ENCODE measurements around the gene KLF15. TPM values are rescaled to one million over a fixed set of nuclear protein-coding genes. Genes with fewer than 3 reads are reported as not detected.
A peak's percentile ranks its signal among the peaks of the same experiment; 100 is the strongest.

The KLF15 gene
- total and polyA plus RNA-seq, 12 donors, result 13.5 to 61.3 (median 29.2) TPM

DNA sequence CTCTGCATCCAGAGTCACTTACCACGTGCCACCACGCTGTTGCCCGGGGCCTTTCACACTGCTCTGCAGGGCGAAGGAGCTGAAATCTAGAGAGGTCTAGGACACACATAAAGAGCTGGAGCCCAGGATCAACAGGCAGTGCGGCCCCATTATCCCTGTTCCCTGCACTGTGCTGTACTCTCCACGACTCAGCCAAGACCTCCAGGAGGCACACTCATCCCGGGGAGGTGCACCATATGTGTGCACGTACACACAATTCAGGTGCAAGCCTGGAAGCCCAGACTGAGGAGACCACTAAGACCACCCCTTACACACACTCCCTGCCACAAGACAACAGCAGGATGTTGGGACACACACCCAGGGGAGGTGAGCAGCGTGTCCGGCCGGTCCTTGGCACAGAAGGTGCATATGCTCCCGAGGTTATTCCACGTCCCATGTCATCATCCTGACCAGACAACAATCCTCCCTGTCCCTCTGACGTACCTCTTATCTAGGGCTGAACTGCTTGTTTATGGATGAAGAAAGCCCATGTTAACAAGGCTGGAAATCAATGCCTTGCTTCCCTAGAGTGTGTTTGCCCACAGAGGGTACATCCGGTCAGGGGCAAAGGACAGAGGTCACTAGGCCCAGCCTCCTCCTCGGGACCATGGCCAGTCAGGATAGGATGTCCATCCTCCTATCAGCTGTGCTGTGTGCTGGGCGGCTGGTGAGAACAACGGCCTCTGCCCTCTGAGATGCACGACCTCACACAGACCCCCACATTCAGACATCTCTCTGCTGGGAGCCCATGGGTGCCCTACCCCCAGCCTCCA lies 16.1 kb downstream of the KLF15 start:
- intact Hi-C loops (cut with DNase I), result loop anchor here in 1 of 10 donors (5.0 kb wide), 1 partner anchor 49 kb away; no protein-coding TSS in a partner anchor
- H3K27me3 ChIP-seq, result no peaks in the 10 kb centered on the region
- peaks cover 0 to 41% (median 16%) of the 10 kb centered on the region in 9 donors for H3K4me1 ChIP-seq
- TF ChIP-seq, protein P1, sequence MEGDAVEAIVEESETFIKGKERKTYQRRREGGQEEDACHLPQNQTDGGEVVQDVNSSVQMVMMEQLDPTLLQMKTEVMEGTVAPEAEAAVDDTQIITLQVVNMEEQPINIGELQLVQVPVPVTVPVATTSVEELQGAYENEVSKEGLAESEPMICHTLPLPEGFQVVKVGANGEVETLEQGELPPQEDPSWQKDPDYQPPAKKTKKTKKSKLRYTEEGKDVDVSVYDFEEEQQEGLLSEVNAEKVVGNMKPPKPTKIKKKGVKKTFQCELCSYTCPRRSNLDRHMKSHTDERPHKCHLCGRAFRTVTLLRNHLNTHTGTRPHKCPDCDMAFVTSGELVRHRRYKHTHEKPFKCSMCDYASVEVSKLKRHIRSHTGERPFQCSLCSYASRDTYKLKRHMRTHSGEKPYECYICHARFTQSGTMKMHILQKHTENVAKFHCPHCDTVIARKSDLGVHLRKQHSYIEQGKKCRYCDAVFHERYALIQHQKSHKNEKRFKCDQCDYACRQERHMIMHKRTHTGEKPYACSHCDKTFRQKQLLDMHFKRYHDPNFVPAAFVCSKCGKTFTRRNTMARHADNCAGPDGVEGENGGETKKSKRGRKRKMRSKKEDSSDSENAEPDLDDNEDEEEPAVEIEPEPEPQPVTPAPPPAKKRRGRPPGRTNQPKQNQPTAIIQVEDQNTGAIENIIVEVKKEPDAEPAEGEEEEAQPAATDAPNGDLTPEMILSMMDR (IDR thresholded peaks at IDR 0.05), result no peak
- H3K4me3 ChIP-seq, result no peak overlapping the region
- no peaks in the 10 kb centered on the region for H3K9me3 ChIP-seq
- no peak overlapping the region for H3K27ac ChIP-seq
- H3K36me3 ChIP-seq, result peaks cover 0 to 4% (median 0%) of the 10 kb centered on the region in 9 donors
- DNase-seq (no peak), ATAC-seq (peak in 2 of 8 donors; percentile 1 to 17)
- 81 to 83% methylated on average over 19 of the region's 19 CpGs for whole genome bisulfite sequencing, 2 donors

DNA sequence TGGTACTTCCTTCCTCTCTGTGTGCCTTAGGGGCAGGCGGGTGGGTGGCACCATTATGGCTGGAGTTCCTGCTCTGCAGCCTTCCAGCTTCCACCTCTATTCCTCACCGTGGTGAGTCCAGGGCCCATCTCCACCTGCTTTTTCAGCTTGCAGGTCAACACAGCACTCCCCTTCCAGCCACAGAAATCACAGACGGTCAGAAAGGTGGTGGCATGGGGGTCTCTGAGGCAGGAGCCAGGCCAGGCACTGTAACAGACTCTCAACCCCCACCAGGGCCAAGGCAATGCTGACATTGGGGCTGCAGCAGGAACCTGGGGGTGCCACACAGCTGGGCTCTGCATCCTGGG lies 16.6 kb downstream of the KLF15 start:
- intact Hi-C loops (cut with DNase I), result loop anchor here in 1 of 10 donors (5.0 kb wide), 1 partner anchor 48 kb away; no protein-coding TSS in a partner anchor

DNA sequence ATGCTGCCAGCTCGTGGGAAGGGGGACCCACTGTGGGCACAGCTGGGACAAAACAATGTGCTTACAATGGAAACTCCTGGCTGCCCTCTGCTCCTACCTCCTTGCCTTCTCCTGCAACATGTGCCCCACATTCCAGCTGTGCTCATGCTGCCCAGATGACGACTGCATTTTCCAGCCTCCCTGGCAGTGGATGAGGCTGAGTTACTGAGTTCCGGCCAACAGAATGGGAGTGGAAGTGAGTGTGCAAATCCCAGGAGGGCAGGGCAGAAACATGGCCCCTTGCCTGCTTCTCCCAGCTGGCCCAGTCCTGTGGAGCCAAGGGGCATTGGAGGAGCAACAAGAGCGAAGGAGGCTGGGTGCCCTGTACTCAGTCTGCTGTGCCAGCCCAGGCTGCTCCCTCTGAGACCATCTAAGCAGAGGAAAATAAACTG lies 17.1 kb downstream of the KLF15 start:
- no peaks in the 10 kb centered on the region for H3K36me3 ChIP-seq

More for the DNA sequence above, 16.6 kb downstream of the KLF15 start:
- DNase-seq, result no peak
- Histone ChIP-seq H3K9me3 (no peaks in the 10 kb centered on the region), H3K27ac (peak overlapping the region in 4 of 10 donors; percentile 4 to 45 (median 39)), H3K27me3 (no peaks in the 10 kb centered on the region), H3K36me3 (no peaks in the 10 kb centered on the region), H3K4me3 (no peak overlapping the region), H3K4me1 (peaks cover 0 to 38% (median 12%) of the 10 kb centered on the region in 9 donors)
- TF ChIP-seq, protein P1 (IDR thresholded peaks at IDR 0.05), result no peak
- peak in 1 of 8 donors; percentile 6 for ATAC-seq
- WGBS, 2 donors, result 78 to 80% methylated on average over 3 of the region's 3 CpGs

DNA sequence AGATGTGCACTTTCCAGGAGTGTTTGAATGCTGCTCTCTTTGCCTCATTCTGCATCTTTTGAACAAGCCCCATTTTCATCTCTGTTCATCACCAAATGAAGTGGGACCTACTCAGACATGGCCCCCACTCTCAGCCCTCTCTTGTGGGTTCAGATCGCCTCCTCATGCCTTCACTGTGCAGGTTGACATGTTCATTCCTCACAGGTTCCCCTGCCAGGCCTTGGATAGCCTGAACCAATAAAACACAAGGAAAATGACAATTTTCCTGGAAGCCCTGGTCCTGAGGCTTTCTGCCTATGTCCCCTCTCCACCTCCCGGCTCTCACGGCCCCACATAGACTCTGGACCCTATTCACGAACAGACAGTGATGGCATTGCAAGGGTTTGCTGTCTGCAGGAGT lies 17.7 kb downstream of the KLF15 start:
- DNase-seq, result no peak
- Histone ChIP-seq H3K9me3 (no peaks in the 10 kb centered on the region), H3K4me1 (peaks cover 0 to 38% (median 12%) of the 10 kb centered on the region in 9 donors), H3K4me3 (no peak overlapping the region), H3K27ac (peak overlapping the region in 4 of 10 donors; percentile 22 to 45 (median 36)), H3K36me3 (no peaks in the 10 kb centered on the region), H3K27me3 (no peaks in the 10 kb centered on the region)
- ATAC-seq, result no peak
- intact Hi-C loops (cut with DNase I), result no loop called here
- TF ChIP-seq, protein P1 (IDR thresholded peaks at IDR 0.05), result no peak
- WGBS, 2 donors, result 85 to 86% methylated on average over 4 of the region's 4 CpGs

More for the DNA sequence above, 17.1 kb downstream of the KLF15 start:
- Histone ChIP-seq H3K27ac (peak overlapping the region in 5 of 10 donors; percentile 4 to 45 (median 37)), H3K9me3 (no peaks in the 10 kb centered on the region), H3K4me1 (peaks cover 0 to 38% (median 12%) of the 10 kb centered on the region in 9 donors), H3K27me3 (no peaks in the 10 kb centered on the region), H3K4me3 (no peak overlapping the region)
- intact Hi-C loops (cut with DNase I), result loop anchor here in 1 of 10 donors (5.0 kb wide), 1 partner anchor 48 kb away; no protein-coding TSS in a partner anchor
- DNase-seq (no peak), ATAC-seq (peak; percentile 51 to 81 (median 72))
- 42 to 46% methylated on average over 4 of the region's 4 CpGs for WGBS, 2 donors
- TF ChIP-seq, protein P1 (IDR thresholded peaks at IDR 0.05), result no peak

All from heart right ventricle (tissue), 16 donors.